Stimulated activated CD4-positive, alpha-beta T cell treated with anti-CD3 and anti-CD28 coated beads, Interleukin-12 subunit alpha, Interleukin-12 subunit beta, amount 100 ng/mL, for 24 hours (primary cell): Measurements from ENCODE around the gene ZNF366.

Source experiments
- DNase-seq, 2 experiments: peaks; one replicate each; pipeline ENCODE4 v3.0.0-alpha.2; 2020; ENCODE audit warnings: low read depth in 2 of 2

The ZNF366 gene

GRCh38 chr5:72441094-72441723 lies 66.0 kb downstream of the ZNF366 start:
- no peak for DNase-seq

GRCh38 chr5:72440207-72440638 lies 67.0 kb downstream of the ZNF366 start:
- no peak for DNase-seq

GRCh38 chr5:72439192-72439591 lies 68.0 kb downstream of the ZNF366 start:
- no peak for DNase-seq

- no peak for DNase-seq
Observed at GRCh38 chr5:72438141-72438540, 69.1 kb downstream of the ZNF366 start.

- no peak for DNase-seq
Observed at GRCh38 chr5:72436796-72437471, 70.3 kb downstream of the ZNF366 start.

GRCh38 chr5:72434781-72435437 lies 72.3 kb downstream of the ZNF366 start:
- no peak for DNase-seq

- DNase-seq = no peak
Observed at GRCh38 chr5:72434056-72434780, 73.0 kb downstream of the ZNF366 start.

GRCh38 chr5:72433522-72433921 lies 73.7 kb downstream of the ZNF366 start:
- DNase-seq = no peak

GRCh38 chr5:72428669-72429068 lies 78.5 kb downstream of the ZNF366 start:
- no peak for DNase-seq

GRCh38 chr5:72427488-72428437 lies 79.4 kb downstream of the ZNF366 start:
- DNase-seq = no peak

- DNase-seq = no peak
Observed at GRCh38 chr5:72427016-72427415, 80.2 kb downstream of the ZNF366 start.

GRCh38 chr5:72426019-72426418 lies 81.2 kb downstream of the ZNF366 start:
- no peak for DNase-seq

- DNase-seq = no peak
Observed at GRCh38 chr5:72418271-72418670, 88.9 kb downstream of the ZNF366 start.

- DNase-seq = no peak
Observed at GRCh38 chr5:72417333-72418062, 89.7 kb downstream of the ZNF366 start.

GRCh38 chr5:72415616-72416325 lies 91.4 kb downstream of the ZNF366 start:
- no peak for DNase-seq

- no peak for DNase-seq
Observed at GRCh38 chr5:72412283-72413055, 94.7 kb downstream of the ZNF366 start.

- no peak for DNase-seq
Observed at GRCh38 chr5:72410688-72411295, 96.4 kb downstream of the ZNF366 start.

- no peak for DNase-seq
Observed at GRCh38 chr5:72408603-72409002, 98.6 kb downstream of the ZNF366 start.

- DNase-seq = no peak
Observed at GRCh38 chr5:72408127-72408526, 99.1 kb downstream of the ZNF366 start.
